C4-2B (cell line): ENCODE data around the gene CACNA2D1.

Experiments
- CTCF ChIP-seq: fragments of 450-650 bp; conservative IDR thresholded peaks from 2 replicates; pipeline ENCODE4 v1.5.1; 2017; ENCODE audit warnings: mild to moderate bottlenecking
- ZFX ChIP-seq: fragments of 450-650 bp; IDR thresholded peaks from 2 replicates; pipeline ENCODE4 v1.6.1; 2017

- TF ChIP-seq CTCF (no peak), ZFX (no peak)
These were observed 130.3 kb downstream of the CACNA2D1 start for GRCh38 chr7:82313269-82313668.
